ENCODE results near the gene MUSK. TPM values are rescaled to one million over a fixed set of nuclear protein-coding genes. Genes with fewer than 3 reads are reported as not detected.

The MUSK gene
- total RNA-seq, 5 donors from 2014 or later (not counting 1 experiment from before 2014, with no cell fraction given): not detected

DNA sequence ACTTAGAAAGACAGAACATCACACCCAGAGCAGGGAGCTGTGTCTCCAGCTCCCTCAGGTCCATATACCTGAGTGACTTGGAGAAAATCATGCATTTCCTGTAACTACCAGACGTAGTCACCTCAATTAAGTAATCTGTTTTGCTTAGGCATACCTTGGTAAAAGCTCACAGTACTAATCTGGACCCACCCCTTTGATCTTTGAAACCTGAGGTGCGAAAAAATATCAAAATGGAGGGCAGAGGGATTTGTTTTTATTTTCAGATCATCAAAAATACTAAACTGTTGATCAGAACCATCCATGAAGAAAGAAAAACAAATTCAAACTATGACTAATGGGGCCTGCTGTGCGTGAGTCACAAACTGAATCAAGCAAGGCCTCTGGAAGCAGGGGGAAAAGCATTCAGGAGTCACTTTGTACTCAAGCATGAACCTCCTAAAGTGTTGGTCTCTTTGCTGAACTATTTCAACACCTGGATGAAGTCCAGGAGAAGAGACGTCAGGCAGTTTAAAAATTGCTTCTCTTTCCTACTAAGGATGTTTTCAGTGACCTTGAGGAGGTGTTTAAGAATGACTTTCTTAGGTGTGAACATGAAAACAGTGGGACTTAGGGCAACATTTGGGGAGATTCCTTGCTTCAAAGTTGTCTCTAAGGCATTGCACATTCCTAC, 76.3 kb downstream of the MUSK start:
- H3K36me3 Mint-ChIP-seq: no peaks in the 10 kb centered on the region
- ATAC-seq (replicated peaks in 1 of 4) (no peak), DNase-seq (no peak)
- H3K36me3 ChIP-seq (ENCODE audit: control insufficient read depth in 2 of 2, extremely low read depth in 1 of 2, insufficient read depth in 1 of 2, low read length in 1 of 2): no peaks in the 10 kb centered on the region
- CTCF ChIA-PET: no interaction called here
- no CpG with 5 or more reads among the region's 4 CpGs for WGBS (ENCODE audit: insufficient coverage)
- H3K27ac ChIP-seq (ENCODE audit: low read length): no peak overlapping the region
- H3K4me3 ChIP-seq (ENCODE audit: control insufficient read depth in 1 of 2, extremely low read depth in 1 of 2, low read length in 1 of 2): no peak overlapping the region
- no peak overlapping the region for H3K4me3 Mint-ChIP-seq
- no peaks in the 10 kb centered on the region for H3K4me1 ChIP-seq (ENCODE audit: control insufficient read depth in 1 of 2, extremely low read depth in 1 of 2, insufficient read depth in 2 of 2, low read length in 2 of 2)
- H3K27ac Mint-ChIP-seq: no peak overlapping the region
- no peaks in the 10 kb centered on the region for H3K27me3 ChIP-seq (replicated peaks in 1 of 2; ENCODE audit: control insufficient read depth in 2 of 2, extremely low read depth in 1 of 2, insufficient read depth in 2 of 2, low read length in 1 of 2)
- no peaks in the 10 kb centered on the region for H3K9me3 ChIP-seq
- peaks cover 3 to 5% (median 4%) of the 10 kb centered on the region in 3 donors for H3K9me3 Mint-ChIP-seq
- no peaks in the 10 kb centered on the region for H3K4me1 Mint-ChIP-seq
- POLR2A ChIA-PET: no interaction called here
- peaks cover 0 to 5% of the 10 kb centered on the region in 2 donors for H3K27me3 Mint-ChIP-seq

DNA sequence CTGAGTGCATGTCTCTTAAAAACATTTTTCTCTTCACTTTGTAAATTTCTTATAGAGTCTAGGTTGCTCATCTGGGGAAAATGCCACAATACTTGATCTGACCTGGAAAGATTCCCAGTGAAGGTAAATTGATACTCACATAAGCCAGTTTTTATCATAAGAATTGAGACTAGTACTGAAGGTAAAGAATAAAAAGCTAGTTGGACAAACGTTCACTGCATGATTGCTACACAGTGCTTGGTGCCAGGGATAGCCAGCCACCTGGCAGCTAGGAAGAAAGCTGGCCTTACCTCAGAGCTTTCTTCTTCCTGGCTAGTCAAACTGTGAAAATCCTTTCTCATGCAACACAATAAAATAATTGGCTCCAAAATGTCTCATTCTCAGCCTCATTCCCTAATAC, 77.1 kb downstream of the MUSK start:
- H3K36me3 Mint-ChIP-seq: no peaks in the 10 kb centered on the region
- Histone ChIP-seq H3K27ac (ENCODE audit: low read length) (no peak overlapping the region), H3K9me3 (no peaks in the 10 kb centered on the region), H3K36me3 (ENCODE audit: control insufficient read depth in 2 of 2, extremely low read depth in 1 of 2, insufficient read depth in 1 of 2, low read length in 1 of 2) (no peaks in the 10 kb centered on the region), H3K27me3 (replicated peaks in 1 of 2; ENCODE audit: control insufficient read depth in 2 of 2, extremely low read depth in 1 of 2, insufficient read depth in 2 of 2, low read length in 1 of 2) (no peaks in the 10 kb centered on the region), H3K4me3 (ENCODE audit: control insufficient read depth in 1 of 2, extremely low read depth in 1 of 2, low read length in 1 of 2) (no peak overlapping the region), H3K4me1 (ENCODE audit: control insufficient read depth in 1 of 2, extremely low read depth in 1 of 2, insufficient read depth in 2 of 2, low read length in 2 of 2) (no peaks in the 10 kb centered on the region)
- no peak overlapping the region for H3K27ac Mint-ChIP-seq
- DNase-seq: no peak
- WGBS (ENCODE audit: insufficient coverage): 63% methylated on average over 1 of the region's 1 CpG
- H3K27me3 Mint-ChIP-seq: peaks cover 0 to 5% of the 10 kb centered on the region in 2 donors
- ATAC-seq (replicated peaks in 1 of 4): no peak
- H3K9me3 Mint-ChIP-seq: peaks cover 3 to 5% (median 4%) of the 10 kb centered on the region in 3 donors
- no peaks in the 10 kb centered on the region for H3K4me1 Mint-ChIP-seq
- ChIA-PET POLR2A (no interaction called here), CTCF (no interaction called here)
- H3K4me3 Mint-ChIP-seq: no peak overlapping the region

DNA sequence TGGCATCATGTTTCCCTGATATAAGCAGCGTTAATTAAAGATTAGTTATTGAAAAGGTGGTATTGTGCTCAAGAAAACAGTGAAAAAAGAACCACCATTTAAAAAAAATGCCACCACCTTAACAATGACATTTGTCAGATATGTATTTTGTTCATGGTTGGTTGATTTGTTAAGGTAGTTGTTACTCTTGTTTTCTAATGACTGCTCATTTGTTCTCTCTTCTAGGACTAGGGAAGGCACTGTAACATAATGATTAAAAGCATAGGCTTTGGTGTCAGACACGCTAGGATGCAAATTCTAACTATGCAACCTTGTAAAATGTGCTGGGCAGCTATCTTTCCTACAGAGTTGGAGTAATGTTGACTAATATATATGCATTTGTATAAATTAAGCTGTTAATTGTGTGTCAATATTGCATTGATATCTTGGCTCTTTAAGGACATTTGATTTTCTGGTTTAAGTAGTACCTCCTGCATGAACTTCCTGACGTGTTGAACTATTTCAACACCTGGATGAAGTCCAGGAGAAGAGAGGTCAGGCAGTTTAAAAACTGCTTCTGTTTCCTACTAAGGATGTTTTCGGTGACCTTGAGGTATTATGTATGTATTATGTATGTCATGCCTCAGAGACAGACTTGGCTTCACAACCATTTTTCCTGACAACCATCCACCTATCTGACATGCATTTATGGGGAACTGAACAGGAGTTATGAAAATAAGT, 77.8 kb downstream of the MUSK start:
- no peaks in the 10 kb centered on the region for H3K9me3 ChIP-seq
- H3K27ac ChIP-seq (ENCODE audit: low read length): no peak overlapping the region
- no peaks in the 10 kb centered on the region for H3K4me1 ChIP-seq (ENCODE audit: control insufficient read depth in 1 of 2, extremely low read depth in 1 of 2, insufficient read depth in 2 of 2, low read length in 2 of 2)
- no peak for DNase-seq
- no peak for ATAC-seq (replicated peaks in 1 of 4)
- no CpG with 5 or more reads among the region's 4 CpGs for WGBS (ENCODE audit: insufficient coverage)
- H3K4me3 ChIP-seq (ENCODE audit: control insufficient read depth in 1 of 2, extremely low read depth in 1 of 2, low read length in 1 of 2): no peak overlapping the region
- ChIA-PET POLR2A (no interaction called here), CTCF (no interaction called here)
- no peak overlapping the region for H3K4me3 Mint-ChIP-seq
- peaks cover 3 to 4% (median 4%) of the 10 kb centered on the region in 3 donors for H3K9me3 Mint-ChIP-seq
- H3K36me3 Mint-ChIP-seq: no peaks in the 10 kb centered on the region
- peaks cover 0 to 5% of the 10 kb centered on the region in 2 donors for H3K27me3 Mint-ChIP-seq
- no peaks in the 10 kb centered on the region for H3K36me3 ChIP-seq (ENCODE audit: control insufficient read depth in 2 of 2, extremely low read depth in 1 of 2, insufficient read depth in 1 of 2, low read length in 1 of 2)
- no peaks in the 10 kb centered on the region for H3K27me3 ChIP-seq (replicated peaks in 1 of 2; ENCODE audit: control insufficient read depth in 2 of 2, extremely low read depth in 1 of 2, insufficient read depth in 2 of 2, low read length in 1 of 2)
- no peaks in the 10 kb centered on the region for H3K4me1 Mint-ChIP-seq
- H3K27ac Mint-ChIP-seq: no peak overlapping the region

DNA sequence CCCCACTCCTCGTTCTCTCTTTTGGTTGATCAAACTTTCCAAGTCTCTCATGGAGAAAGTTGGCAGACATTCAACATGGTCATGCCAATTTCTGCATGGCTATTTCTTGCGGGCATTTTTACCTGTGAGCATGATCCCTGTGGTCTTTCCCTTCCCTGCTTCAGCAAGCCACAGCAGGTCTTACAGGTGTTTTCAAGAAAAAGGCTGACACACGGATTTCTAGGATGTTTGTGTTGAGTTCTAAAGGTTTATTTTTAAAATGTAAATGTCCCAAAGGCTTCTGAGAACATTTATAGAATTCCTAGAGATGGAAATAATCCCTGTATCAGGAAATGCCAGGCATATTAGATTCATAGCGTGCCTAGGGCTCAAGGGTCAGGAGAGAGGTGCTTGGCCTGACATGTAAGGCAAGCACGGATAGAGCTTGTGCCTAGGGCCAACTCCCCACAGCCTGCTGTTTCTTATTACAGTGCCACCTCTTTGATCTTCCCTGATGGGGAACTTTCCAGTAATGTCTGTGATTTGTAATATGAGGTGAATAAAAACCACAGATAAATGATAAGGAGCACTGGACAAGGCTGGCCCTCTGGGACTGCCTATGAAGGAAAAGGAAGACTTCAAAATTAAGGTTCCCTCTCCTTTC, 79.8 kb downstream of the MUSK start:
- ATAC-seq (replicated peaks in 1 of 4) (no peak), DNase-seq (no peak)
- H3K36me3 Mint-ChIP-seq: no peaks in the 10 kb centered on the region
- no peaks in the 10 kb centered on the region for H3K36me3 ChIP-seq (ENCODE audit: control insufficient read depth in 2 of 2, extremely low read depth in 1 of 2, insufficient read depth in 1 of 2, low read length in 1 of 2)
- no peak overlapping the region for H3K27ac Mint-ChIP-seq
- peaks cover 0 to 5% of the 10 kb centered on the region in 2 donors for H3K27me3 Mint-ChIP-seq
- H3K27ac ChIP-seq (ENCODE audit: low read length): no peak overlapping the region
- POLR2A ChIA-PET: no interaction called here
- H3K4me1 ChIP-seq (ENCODE audit: control insufficient read depth in 1 of 2, extremely low read depth in 1 of 2, insufficient read depth in 2 of 2, low read length in 2 of 2): no peaks in the 10 kb centered on the region
- CTCF ChIA-PET: no interaction called here
- no peaks in the 10 kb centered on the region for H3K9me3 ChIP-seq
- no peaks in the 10 kb centered on the region for H3K4me1 Mint-ChIP-seq
- 52% methylated on average over 2 of the region's 5 CpGs for WGBS (ENCODE audit: insufficient coverage)
- no peaks in the 10 kb centered on the region for H3K27me3 ChIP-seq (replicated peaks in 1 of 2; ENCODE audit: control insufficient read depth in 2 of 2, extremely low read depth in 1 of 2, insufficient read depth in 2 of 2, low read length in 1 of 2)
- peaks cover 0 to 10% (median 4%) of the 10 kb centered on the region in 3 donors for H3K9me3 Mint-ChIP-seq
- no peak overlapping the region for H3K4me3 ChIP-seq (ENCODE audit: control insufficient read depth in 1 of 2, extremely low read depth in 1 of 2, low read length in 1 of 2)
- H3K4me3 Mint-ChIP-seq: no peak overlapping the region

DNA sequence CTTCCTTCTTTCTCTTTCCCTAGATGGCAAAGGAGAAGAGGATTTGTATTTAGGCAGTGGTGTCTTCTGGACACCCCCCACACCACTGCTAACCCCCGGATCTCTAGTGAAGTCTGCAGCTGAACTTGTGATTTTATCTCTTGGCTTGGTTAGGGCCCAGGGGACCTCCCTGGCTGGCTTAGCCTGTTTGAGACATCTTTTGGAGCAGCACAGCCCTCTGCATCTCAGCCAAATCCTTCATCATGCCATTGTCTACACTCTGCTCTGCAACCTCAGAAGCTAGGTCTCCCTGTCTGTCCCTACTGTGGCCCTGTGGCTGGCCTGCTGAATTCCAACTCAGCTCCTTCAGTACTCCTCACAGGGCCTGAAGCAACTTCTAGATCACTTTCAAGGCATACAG, 81.7 kb downstream of the MUSK start:
- no peaks in the 10 kb centered on the region for H3K4me1 ChIP-seq (ENCODE audit: control insufficient read depth in 1 of 2, extremely low read depth in 1 of 2, insufficient read depth in 2 of 2, low read length in 2 of 2)
- no CpG with 5 or more reads among the region's 1 CpG for WGBS (ENCODE audit: insufficient coverage)
- no peak for ATAC-seq (replicated peaks in 1 of 4)
- no peaks in the 10 kb centered on the region for H3K27me3 ChIP-seq (replicated peaks in 1 of 2; ENCODE audit: control insufficient read depth in 2 of 2, extremely low read depth in 1 of 2, insufficient read depth in 2 of 2, low read length in 1 of 2)
- POLR2A ChIA-PET: no interaction called here
- Mint-ChIP-seq H3K4me1 (no peaks in the 10 kb centered on the region), H3K4me3 (no peak overlapping the region), H3K9me3 (peaks cover 0 to 10% (median 4%) of the 10 kb centered on the region in 3 donors), H3K36me3 (no peaks in the 10 kb centered on the region), H3K27me3 (peaks cover 0 to 5% of the 10 kb centered on the region in 2 donors), H3K27ac (no peak overlapping the region)
- H3K9me3 ChIP-seq: no peaks in the 10 kb centered on the region
- H3K4me3 ChIP-seq (ENCODE audit: control insufficient read depth in 1 of 2, extremely low read depth in 1 of 2, low read length in 1 of 2): no peak overlapping the region
- CTCF ChIA-PET: no interaction called here
- H3K27ac ChIP-seq (ENCODE audit: low read length): no peak overlapping the region
- H3K36me3 ChIP-seq (ENCODE audit: control insufficient read depth in 2 of 2, extremely low read depth in 1 of 2, insufficient read depth in 1 of 2, low read length in 1 of 2): no peaks in the 10 kb centered on the region
- no peak for DNase-seq

DNA sequence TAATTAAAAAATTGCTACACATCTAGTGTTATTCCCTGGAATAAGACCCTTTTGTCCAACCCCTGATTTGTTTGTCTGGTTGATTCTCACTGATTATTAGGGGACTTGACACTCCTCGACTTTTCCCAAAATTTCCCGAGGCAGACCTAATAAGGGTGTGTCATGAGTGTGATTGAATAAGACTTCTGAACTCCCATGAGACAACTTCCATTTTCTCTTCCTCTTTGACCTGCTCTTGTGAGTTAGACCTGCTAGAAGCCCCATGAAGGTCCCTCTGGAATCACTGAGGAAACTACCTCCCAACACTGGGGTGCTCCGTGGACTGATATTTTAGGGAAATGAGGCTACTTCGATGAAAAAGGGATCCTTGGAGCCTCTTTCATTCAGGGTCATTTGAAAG, 83.4 kb downstream of the MUSK start:
- Mint-ChIP-seq H3K36me3 (no peaks in the 10 kb centered on the region), H3K4me1 (no peaks in the 10 kb centered on the region), H3K27me3 (peaks cover 0 to 5% of the 10 kb centered on the region in 2 donors), H3K4me3 (no peak overlapping the region), H3K27ac (no peak overlapping the region), H3K9me3 (peaks cover 0 to 10% (median 4%) of the 10 kb centered on the region in 3 donors)
- Histone ChIP-seq H3K27me3 (replicated peaks in 1 of 2; ENCODE audit: control insufficient read depth in 2 of 2, extremely low read depth in 1 of 2, insufficient read depth in 2 of 2, low read length in 1 of 2) (no peaks in the 10 kb centered on the region), H3K4me3 (ENCODE audit: control insufficient read depth in 1 of 2, extremely low read depth in 1 of 2, low read length in 1 of 2) (no peak overlapping the region), H3K4me1 (ENCODE audit: control insufficient read depth in 1 of 2, extremely low read depth in 1 of 2, insufficient read depth in 2 of 2, low read length in 2 of 2) (no peaks in the 10 kb centered on the region), H3K9me3 (no peaks in the 10 kb centered on the region), H3K36me3 (ENCODE audit: control insufficient read depth in 2 of 2, extremely low read depth in 1 of 2, insufficient read depth in 1 of 2, low read length in 1 of 2) (no peaks in the 10 kb centered on the region), H3K27ac (ENCODE audit: low read length) (no peak overlapping the region)
- ATAC-seq (replicated peaks in 1 of 4): no peak
- no CpG with 5 or more reads among the region's 4 CpGs for WGBS (ENCODE audit: insufficient coverage)
- no peak for DNase-seq
- ChIA-PET POLR2A (no interaction called here), CTCF (no interaction called here)
